ENCODE measurements around the gene SLAMF1.
"Not testable (repeated sequence)": the region's sequence is repeated elsewhere in the genome, so short reads cannot be mapped to it uniquely, and the experiment has no call there.

SLAMF1 gene

GRCh38 chr1:160664573-160665051, 17.8 kb upstream of the SLAMF1 start:
- no peak for DNase-seq

- no peak for DNase-seq
These were observed 16.1 kb upstream of the SLAMF1 start for GRCh38 chr1:160662910-160663309.

- no peak for DNase-seq
These were observed 12.7 kb upstream of the SLAMF1 start for GRCh38 chr1:160659566-160659965.

- DNase-seq: no peak
These were observed 12.0 kb upstream of the SLAMF1 start for GRCh38 chr1:160658814-160659193.

DNA sequence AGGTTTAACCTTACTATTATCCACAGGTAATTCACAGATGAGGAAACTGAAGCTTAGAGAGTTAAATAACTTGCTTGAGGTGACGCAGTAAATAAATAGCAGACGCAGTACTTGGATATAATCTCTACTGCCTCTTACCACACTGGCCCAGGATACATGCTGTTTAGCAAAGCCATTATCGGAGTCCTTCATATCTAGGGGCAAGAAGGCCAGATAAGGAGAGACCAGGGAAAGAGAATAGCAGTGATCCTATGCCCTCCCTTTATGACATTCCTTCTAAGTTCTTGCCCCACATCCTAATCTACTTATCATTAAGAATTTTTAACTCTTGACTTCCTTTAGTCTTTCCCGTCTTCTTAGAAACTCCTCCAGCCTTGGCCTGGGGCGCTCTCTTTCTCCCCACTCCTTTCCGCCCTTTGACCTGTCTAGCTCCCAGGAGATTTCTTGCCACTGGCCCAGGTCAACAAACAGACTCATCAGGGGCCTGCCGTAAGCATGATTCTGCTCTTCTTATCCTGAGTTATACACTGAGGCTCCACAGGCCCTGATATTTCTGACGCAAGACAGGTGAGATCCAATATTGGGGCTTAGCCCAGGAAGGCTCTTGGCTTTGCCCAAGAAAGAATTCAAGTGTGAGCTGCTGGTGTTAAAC, 11.4 kb upstream of the SLAMF1 start:
- no peak for DNase-seq

- DNase-seq: no peak
These were observed 10.5 kb upstream of the SLAMF1 start for GRCh38 chr1:160657250-160657781.

- DNase-seq: no peak
These were observed 9.9 kb upstream of the SLAMF1 start for GRCh38 chr1:160656737-160657136.

- DNase-seq: no peak
These were observed 6.8 kb upstream of the SLAMF1 start for GRCh38 chr1:160653620-160654016.

DNA sequence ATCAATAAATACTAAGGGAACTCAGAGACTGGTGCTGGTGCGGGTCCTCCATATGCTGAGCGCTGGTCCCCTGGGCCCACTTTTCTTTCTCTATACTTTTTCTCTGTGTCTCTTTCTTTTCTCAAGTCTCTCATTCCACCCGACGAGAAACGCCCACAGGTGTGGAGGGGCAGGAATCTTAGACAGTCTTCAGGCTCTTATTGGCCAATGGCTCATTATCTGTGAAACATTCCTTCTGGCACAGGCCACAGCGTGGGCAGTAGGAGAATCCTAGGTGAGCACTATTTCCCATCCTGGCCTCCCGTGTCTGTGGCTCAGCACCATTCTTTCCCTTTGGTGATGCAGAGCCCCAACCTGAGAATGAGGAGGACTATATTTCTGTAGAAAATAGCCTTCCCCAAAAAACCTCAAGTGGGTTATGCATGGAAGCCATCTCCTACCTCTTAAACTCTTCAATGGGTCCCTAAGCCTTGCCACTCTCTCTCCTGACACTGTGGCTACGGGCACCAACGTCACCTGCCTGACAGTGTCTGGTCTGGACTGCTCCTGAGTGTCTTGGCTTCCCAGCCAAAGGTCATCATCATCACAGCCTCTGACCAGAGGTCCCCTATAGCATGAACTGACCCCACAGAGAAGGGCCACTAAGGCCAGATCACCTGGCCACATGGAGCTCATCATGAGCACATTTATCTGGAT, 6.2 kb upstream of the SLAMF1 start:
- DNase-seq: no peak

DNA sequence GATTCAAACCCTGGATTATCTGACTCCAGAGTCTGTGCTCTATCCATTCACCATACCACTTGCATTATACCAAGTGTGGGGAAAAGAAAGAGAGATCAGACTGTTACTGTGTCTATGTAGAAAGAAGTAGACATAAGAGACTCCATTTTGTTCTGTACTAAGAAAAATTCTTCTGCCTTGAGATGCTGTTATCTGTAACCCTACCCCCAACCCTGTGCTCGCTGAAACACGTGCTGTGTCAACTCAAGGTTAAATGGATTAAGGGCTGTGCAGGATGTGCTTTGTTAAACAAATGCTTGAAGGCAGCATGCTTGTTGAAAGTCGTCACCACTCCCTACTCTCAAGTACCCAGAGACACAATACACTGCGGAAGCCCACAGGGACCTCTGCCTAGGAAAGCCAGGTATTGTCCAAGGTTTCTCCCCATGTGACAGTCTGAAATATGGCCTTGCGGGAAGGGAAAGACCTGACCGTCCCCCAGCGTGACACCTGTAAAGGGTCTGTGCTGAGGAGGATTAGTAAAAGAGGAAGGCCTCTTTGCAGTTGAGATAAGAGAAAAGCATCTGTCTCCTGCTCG, 5.3 kb upstream of the SLAMF1 start:
- not testable (repeated sequence) for DNase-seq

GRCh38 chr1:160651433-160652064, 4.7 kb upstream of the SLAMF1 start:
- no peak for DNase-seq

- no peak for DNase-seq
These were observed 481 bp upstream of the SLAMF1 start for GRCh38 chr1:160647329-160647720.

DNA sequence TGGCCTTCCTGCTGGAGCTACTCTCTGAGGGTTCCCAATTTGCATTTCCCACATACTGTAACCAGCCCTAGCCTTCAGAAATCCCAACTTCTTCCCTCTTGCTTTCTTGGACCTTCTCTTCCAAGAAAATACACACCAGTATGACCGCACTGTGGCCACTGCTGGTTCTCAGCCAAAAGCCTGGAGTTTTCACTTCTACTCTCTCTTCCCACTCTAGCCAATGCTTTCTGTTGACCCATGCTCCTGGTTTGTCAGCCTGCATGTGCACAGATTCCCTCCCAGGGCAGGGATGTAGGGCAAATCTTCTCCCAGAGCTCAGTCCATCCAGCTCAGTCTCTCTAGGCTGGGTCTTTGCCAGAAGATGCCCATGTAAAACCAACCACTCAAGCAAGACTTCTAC, 664 bp downstream of the SLAMF1 start:
- no peak for DNase-seq

GRCh38 chr1:160645386-160646130, 1.3 kb downstream of the SLAMF1 start:
- no peak for DNase-seq

GRCh38 chr1:160644399-160644798, 2.4 kb downstream of the SLAMF1 start:
- no peak for DNase-seq

- no peak for DNase-seq
These were observed 3.7 kb downstream of the SLAMF1 start for GRCh38 chr1:160643138-160643537.

GRCh38 chr1:160642281-160642644, 4.6 kb downstream of the SLAMF1 start:
- DNase-seq: no peak

GRCh38 chr1:160641323-160642280, 5.2 kb downstream of the SLAMF1 start:
- no peak for DNase-seq

DNA sequence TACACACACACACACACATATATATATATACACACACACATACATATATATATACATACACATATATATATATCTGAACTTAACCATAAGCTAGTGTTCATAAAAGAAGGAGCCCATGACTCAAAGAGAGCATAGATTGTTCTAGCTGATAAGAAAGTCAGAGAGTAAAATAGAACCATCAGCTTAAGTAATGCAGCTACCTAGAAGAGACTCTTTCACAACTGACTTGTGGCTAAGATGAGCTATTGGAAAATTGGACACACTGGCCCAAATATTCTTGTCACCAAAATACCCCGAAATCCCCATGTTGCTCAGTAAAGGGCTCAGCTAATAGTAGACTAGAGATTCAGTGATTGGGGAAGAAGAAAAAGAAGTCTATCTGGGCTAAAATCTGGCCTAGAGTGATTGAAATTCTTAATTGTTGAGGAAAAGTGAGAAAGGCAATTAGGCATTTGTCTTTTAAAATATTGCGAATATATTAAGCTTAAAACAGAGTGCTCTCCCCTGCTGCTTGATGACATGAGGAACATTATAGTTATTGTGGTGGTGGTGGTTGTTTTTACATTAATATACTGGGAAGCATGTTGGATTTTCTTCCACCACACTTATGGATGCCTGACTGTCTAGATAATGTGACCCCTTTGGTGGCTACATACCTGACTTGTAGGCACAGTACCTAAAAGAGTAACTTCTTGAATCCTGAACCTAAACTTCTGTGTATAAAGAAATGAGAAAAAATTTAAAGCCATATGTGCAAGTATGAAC, 6.3 kb downstream of the SLAMF1 start:
- no peak for DNase-seq

GRCh38 chr1:160639652-160640051, 7.2 kb downstream of the SLAMF1 start:
- DNase-seq: no peak

GRCh38 chr1:160638926-160639325, 7.9 kb downstream of the SLAMF1 start:
- no peak for DNase-seq

Measured in fibroblast of skin of right biceps (primary cell).